Glutamatergic neuron (in vitro differentiated cells): ENCODE measurements around the gene CRYBA4. TPM values are rescaled to one million over a fixed set of nuclear protein-coding genes. Genes with fewer than 3 reads are reported as not detected.

Experiments
- DNase-seq: peaks from one replicate; pipeline ENCODE4 v3.0.0; 2022
- H3K27ac Mint-ChIP-seq: one replicate; pipeline ENCODE4 v1.8.0; 2020; ENCODE audit warnings: mild to moderate bottlenecking, mixed read lengths, inconsistent platforms; ENCODE audit not compliant: unreplicated experiment
- H3K27me3 Mint-ChIP-seq: one replicate; pipeline ENCODE4 v1.8.0; 2020; ENCODE audit warnings: mild to moderate bottlenecking, moderate library complexity, mixed read lengths, inconsistent platforms; ENCODE audit not compliant: unreplicated experiment
- H3K36me3 Mint-ChIP-seq: one replicate; pipeline ENCODE4 v1.8.0; 2020; ENCODE audit warnings: mild to moderate bottlenecking, mixed read lengths, inconsistent platforms; ENCODE audit not compliant: unreplicated experiment
- H3K4me1 Mint-ChIP-seq: one replicate; pipeline ENCODE4 v1.8.0; 2020; ENCODE audit warnings: mild to moderate bottlenecking, low read depth, mixed read lengths, inconsistent platforms; ENCODE audit not compliant: unreplicated experiment
- H3K4me3 Mint-ChIP-seq: one replicate; pipeline ENCODE4 v1.8.0; 2020; ENCODE audit warnings: mild to moderate bottlenecking, mixed read lengths, inconsistent platforms; ENCODE audit not compliant: unreplicated experiment
- H3K9me3 Mint-ChIP-seq: one replicate; pipeline ENCODE4 v1.8.0; 2020; ENCODE audit warnings: mild to moderate bottlenecking, moderate library complexity, mixed read lengths, inconsistent platforms; ENCODE audit not compliant: unreplicated experiment
- total RNA-seq: library from RNA; stranded (reverse); fragmentation: NEBNext Ultra II Directional; extraction: Animal tissue kit (Norgen Biotek cat#: 25700); gene quantifications from one replicate; pipeline ENCODE4 v1.2.1, GENCODE V29; 2021; ENCODE audit not compliant: unreplicated experiment
- TF ChIP-seq, protein P1 (sequence below): fragments of 200-600 bp; sonication (generic); IDR thresholded peaks from one replicate; pipeline ENCODE4 v1.5.0; 2021; ENCODE audit not compliant: partially characterized antibody, unreplicated experiment

CRYBA4 gene
- total RNA-seq, 1 donor from 2014 or later = not detected

DNA sequence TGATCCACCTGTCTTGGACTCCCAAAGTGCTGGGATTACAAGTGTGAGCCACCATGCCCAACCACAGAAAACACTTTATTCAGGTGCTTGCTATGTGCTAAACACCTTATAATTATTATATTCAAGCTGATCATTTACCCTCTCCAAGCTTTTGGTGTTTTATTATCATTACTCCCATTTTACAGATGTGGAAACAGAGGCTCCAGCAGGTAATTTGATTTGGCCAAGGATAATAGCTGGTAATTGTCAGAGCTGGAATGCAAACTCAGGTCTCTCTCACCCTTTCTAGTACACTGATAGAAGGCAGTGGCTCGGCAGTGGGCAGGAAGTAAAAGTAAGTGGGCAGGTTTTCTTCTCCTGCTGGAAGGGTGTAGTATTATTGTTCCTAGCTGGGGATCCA, 28.0 kb upstream of the CRYBA4 start:
- H3K27me3 Mint-ChIP-seq = peaks cover 3% of the 10 kb centered on the region
- TF ChIP-seq, protein P1, sequence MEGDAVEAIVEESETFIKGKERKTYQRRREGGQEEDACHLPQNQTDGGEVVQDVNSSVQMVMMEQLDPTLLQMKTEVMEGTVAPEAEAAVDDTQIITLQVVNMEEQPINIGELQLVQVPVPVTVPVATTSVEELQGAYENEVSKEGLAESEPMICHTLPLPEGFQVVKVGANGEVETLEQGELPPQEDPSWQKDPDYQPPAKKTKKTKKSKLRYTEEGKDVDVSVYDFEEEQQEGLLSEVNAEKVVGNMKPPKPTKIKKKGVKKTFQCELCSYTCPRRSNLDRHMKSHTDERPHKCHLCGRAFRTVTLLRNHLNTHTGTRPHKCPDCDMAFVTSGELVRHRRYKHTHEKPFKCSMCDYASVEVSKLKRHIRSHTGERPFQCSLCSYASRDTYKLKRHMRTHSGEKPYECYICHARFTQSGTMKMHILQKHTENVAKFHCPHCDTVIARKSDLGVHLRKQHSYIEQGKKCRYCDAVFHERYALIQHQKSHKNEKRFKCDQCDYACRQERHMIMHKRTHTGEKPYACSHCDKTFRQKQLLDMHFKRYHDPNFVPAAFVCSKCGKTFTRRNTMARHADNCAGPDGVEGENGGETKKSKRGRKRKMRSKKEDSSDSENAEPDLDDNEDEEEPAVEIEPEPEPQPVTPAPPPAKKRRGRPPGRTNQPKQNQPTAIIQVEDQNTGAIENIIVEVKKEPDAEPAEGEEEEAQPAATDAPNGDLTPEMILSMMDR = no peak
- H3K36me3 Mint-ChIP-seq = no peaks in the 10 kb centered on the region
- no peaks in the 10 kb centered on the region for H3K4me1 Mint-ChIP-seq
- no peak for DNase-seq
- peaks cover 3% of the 10 kb centered on the region for H3K9me3 Mint-ChIP-seq
- H3K4me3 Mint-ChIP-seq = no peak overlapping the region
- no peak overlapping the region for H3K27ac Mint-ChIP-seq

DNA sequence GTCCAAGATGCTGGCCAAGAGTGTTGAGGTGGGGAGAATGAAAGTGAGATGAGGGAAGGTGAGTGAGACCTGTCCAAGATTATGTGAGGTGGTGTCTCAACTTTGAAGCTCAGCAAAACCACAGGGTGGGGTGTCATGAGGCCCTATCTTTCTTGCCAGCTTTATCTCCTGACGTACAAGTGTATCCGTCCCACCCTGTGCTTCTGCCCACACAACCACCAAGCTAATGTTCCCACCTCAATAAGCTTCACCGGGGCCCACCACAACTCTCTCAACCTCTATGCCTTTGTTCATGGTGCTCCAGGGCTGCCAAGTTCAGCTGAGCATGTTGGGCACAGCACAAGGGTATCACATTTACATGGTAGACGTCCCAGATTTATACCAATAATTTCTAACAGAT, 24.7 kb upstream of the CRYBA4 start:
- Mint-ChIP-seq H3K4me1 (no peaks in the 10 kb centered on the region), H3K27me3 (peaks cover 3% of the 10 kb centered on the region), H3K36me3 (no peaks in the 10 kb centered on the region), H3K9me3 (no peaks in the 10 kb centered on the region), H3K4me3 (no peak overlapping the region), H3K27ac (no peak overlapping the region)
- TF ChIP-seq, protein P1 = no peak
- DNase-seq = no peak

DNA sequence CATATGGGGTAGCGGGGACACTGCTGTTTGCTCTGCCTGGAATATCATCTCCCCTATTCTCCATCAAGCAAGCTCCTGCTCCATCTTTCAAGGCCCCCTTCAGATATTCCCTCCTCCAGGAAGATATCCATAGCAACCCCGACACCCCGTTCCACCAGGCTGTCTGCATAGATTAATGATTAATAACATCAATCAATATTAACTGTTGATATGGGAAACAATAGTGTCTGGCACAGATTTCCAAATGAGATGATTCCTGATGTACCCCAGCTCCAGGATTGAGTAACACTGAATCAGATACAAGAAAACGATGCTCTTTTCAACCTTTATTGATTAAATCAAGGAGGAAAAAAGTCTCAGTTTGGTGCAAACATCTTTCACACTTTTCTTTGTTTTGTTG, 24.3 kb upstream of the CRYBA4 start:
- no peak for DNase-seq
- TF ChIP-seq, protein P1 = no peak
- no peak overlapping the region for H3K27ac Mint-ChIP-seq
- no peaks in the 10 kb centered on the region for H3K36me3 Mint-ChIP-seq
- H3K27me3 Mint-ChIP-seq = peaks cover 3% of the 10 kb centered on the region
- H3K4me3 Mint-ChIP-seq = no peak overlapping the region
- H3K9me3 Mint-ChIP-seq = no peaks in the 10 kb centered on the region
- H3K4me1 Mint-ChIP-seq = no peaks in the 10 kb centered on the region

DNA sequence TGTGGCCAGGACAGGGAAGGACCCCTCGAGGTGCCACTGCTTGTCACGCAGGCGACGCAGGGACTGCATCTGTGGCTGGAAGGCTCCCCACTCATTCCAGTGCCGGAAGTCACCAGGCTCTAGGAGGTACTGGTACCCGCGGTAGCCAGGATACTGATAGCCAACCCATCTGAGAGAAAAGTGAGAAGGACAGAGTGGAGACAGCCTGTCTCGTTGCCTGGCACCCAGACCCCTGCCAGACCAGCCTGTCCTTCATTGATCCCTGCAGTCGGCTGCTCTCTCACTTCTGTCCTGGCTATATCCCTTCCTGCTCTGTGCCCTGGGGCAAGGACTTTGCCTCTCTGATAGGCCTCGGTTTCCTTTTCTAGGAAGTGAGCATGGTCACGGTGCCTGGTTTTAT, 22.3 kb upstream of the CRYBA4 start:
- Mint-ChIP-seq H3K4me1 (no peaks in the 10 kb centered on the region), H3K36me3 (no peaks in the 10 kb centered on the region), H3K9me3 (no peaks in the 10 kb centered on the region), H3K27me3 (no peaks in the 10 kb centered on the region), H3K27ac (no peak overlapping the region), H3K4me3 (no peak overlapping the region)
- no peak for DNase-seq
- TF ChIP-seq, protein P1 = no peak

DNA sequence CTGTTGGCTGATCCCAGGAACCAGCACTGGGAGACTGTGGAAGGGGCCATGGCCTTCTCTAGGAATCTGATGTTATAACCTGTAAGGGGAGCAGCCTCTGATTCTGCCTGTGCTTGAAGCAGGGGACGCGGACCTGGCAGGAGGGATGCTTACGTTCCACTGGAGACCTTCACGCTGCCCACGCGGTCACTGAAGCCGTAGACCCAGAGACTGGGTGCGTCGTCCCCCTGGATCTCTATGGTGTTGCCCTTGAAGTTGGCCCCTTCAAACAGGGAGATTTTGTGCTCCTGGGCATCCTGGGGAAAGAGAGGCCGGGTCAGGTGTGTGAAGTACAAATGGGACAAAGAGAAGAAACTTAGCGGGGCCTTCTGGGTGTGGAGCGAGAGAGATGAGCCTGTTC, 20.0 kb upstream of the CRYBA4 start:
- DNase-seq = no peak
- no peak overlapping the region for H3K27ac Mint-ChIP-seq
- TF ChIP-seq, protein P1 = no peak
- H3K4me3 Mint-ChIP-seq = no peak overlapping the region
- no peaks in the 10 kb centered on the region for H3K9me3 Mint-ChIP-seq
- no peaks in the 10 kb centered on the region for H3K27me3 Mint-ChIP-seq
- no peaks in the 10 kb centered on the region for H3K4me1 Mint-ChIP-seq
- H3K36me3 Mint-ChIP-seq = no peaks in the 10 kb centered on the region
